Left ventricle myocardium inferior (tissue), 1 donor: Measurements from ENCODE around the gene CELSR3. TPM values are rescaled to one million over a fixed set of nuclear protein-coding genes. Genes with fewer than 3 reads are reported as not detected.

Source experiments
- DNase-seq: peaks from one replicate; pipeline ENCODE4 v3.0.0-alpha.2; 2020
- H3K27ac ChIP-seq: fragments of 200-600 bp; replicated peaks from 2 replicates; pipeline ENCODE4 v1.8.0; 2021
- H3K27me3 ChIP-seq: fragments of 200-600 bp; 2 replicates; pipeline ENCODE4 v1.8.0; 2021; ENCODE audit warnings: low read depth
- H3K36me3 ChIP-seq: fragments of 200-600 bp; 2 replicates; pipeline ENCODE4 v1.8.0; 2021
- H3K4me1 ChIP-seq: fragments of 200-600 bp; 2 replicates; pipeline ENCODE4 v1.8.0; 2021
- H3K4me3 ChIP-seq: fragments of 200-600 bp; 2 replicates; pipeline ENCODE4 v1.8.0; 2021; ENCODE audit warnings: mild to moderate bottlenecking, moderate library complexity
- H3K9me3 ChIP-seq: fragments of 200-600 bp; replicated peaks from 2 replicates; pipeline ENCODE4 v1.8.0; 2021
- CTCF ChIP-seq: fragments of 200-600 bp; IDR thresholded peaks from 2 replicates; pipeline ENCODE4 v1.8.0; 2021; ENCODE audit warnings: antibody characterized with exemption, mild to moderate bottlenecking, borderline replicate concordance
- intact Hi-C: fragments of 100-400 bp; cut with micrococcal nuclease; formaldehyde crosslinking; loops from one replicate; pipeline ENCODE4 v1.11.0; 2022
- total RNA-seq: library from RNA; stranded (reverse); fragmentation: NEBNext Ultra II Directional; extraction: Animal tissue kit (Norgen Biotek cat#: 25700); gene quantifications from one replicate; pipeline ENCODE4 v1.2.1, GENCODE V29; 2021
- donor health status: DM: no; HTN: yes; CAD: no; lungs with severe emphysema.

Gene CELSR3
- total RNA-seq, 1 donor from 2014 or later: 0.14 TPM

- intact Hi-C loops: no loop called here
- peaks cover 10% of the 10 kb centered on the region for H3K27me3 ChIP-seq
- no peaks in the 10 kb centered on the region for H3K9me3 ChIP-seq
- H3K4me3 ChIP-seq: no peak overlapping the region
- TF ChIP-seq CTCF: no peak
- peaks cover 34% of the 10 kb centered on the region for H3K36me3 ChIP-seq
- no peak for DNase-seq
- H3K4me1 ChIP-seq: peaks cover 76% of the 10 kb centered on the region
- peak overlapping the region; percentile 95 for H3K27ac ChIP-seq
Measured at GRCh38 chr3:48596676-48597407, 65.8 kb downstream of the CELSR3 start.

- Histone ChIP-seq H3K36me3 (peaks cover 32% of the 10 kb centered on the region), H3K4me1 (peaks cover 70% of the 10 kb centered on the region), H3K4me3 (no peak overlapping the region), H3K27ac (peak overlapping the region; percentile 95), H3K27me3 (peaks cover 10% of the 10 kb centered on the region), H3K9me3 (no peaks in the 10 kb centered on the region)
- DNase-seq: no peak
- no peak for TF ChIP-seq CTCF
- intact Hi-C loops: no loop called here
Measured at GRCh38 chr3:48596157-48596556, 66.5 kb downstream of the CELSR3 start.

DNA sequence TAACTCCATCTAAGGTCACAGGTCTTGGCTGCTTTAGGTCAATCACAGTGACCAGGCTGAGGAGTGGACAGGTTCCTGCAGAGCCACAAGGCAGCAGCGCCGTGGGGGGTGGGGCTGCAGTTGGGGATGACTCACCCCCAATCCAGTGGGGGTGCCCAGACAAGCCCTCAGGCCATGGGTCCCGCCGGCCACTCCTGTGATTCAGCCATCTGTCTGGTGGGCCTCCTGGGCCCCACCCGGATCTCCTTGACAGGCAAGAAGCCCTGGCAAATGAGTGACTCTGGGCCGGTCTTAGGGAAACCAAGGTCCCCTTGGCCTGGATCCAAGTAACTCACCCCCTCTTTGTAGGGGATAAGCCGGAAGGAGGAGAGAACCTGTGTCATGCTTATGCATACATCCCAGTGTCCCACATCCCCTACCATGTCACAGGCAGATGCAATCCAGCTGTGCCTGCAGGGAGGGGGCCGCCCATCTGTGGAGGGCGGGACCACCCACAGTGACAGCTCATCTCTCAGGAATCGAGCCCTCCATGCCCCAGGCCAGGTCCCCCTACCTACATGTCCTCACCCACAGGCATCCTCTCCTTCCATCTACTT is 67.1 kb downstream of the CELSR3 start:
- no peak for DNase-seq
- H3K9me3 ChIP-seq: no peaks in the 10 kb centered on the region
- peaks cover 10% of the 10 kb centered on the region for H3K27me3 ChIP-seq
- peaks cover 27% of the 10 kb centered on the region for H3K36me3 ChIP-seq
- peak overlapping the region; percentile 55 for H3K4me3 ChIP-seq
- intact Hi-C loops: no loop called here
- TF ChIP-seq CTCF: no peak
- H3K4me1 ChIP-seq: peaks cover 64% of the 10 kb centered on the region
- H3K27ac ChIP-seq: peak overlapping the region; percentile 95

GRCh38 chr3:48595075-48595525 is 67.6 kb downstream of the CELSR3 start, which contains the start of gene COL7A1:
TSS of gene COL7A1 (minus strand) at chr3:48595329. CDS start at chr3:48595159, 170 bp downstream.
- peaks cover 59% of the 10 kb centered on the region for H3K4me1 ChIP-seq
- H3K27ac ChIP-seq: peak within 1 kb of the TSS; percentile 95
- peak within 1 kb of the TSS; percentile 55 for H3K4me3 ChIP-seq
- DNase-seq: no peak
- intact Hi-C loops: no loop called here
- H3K9me3 ChIP-seq: no peaks in the 10 kb centered on the region
- no peak for TF ChIP-seq CTCF
- H3K27me3 ChIP-seq: peaks cover 10% of the 10 kb centered on the region
- peaks cover 21% of the 10 kb centered on the region for H3K36me3 ChIP-seq

GRCh38 chr3:48594417-48595049 is 68.2 kb downstream of the CELSR3 start:
- peak overlapping the region; percentile 55 for H3K4me3 ChIP-seq
- H3K36me3 ChIP-seq: peaks cover 16% of the 10 kb centered on the region
- H3K4me1 ChIP-seq: peaks cover 53% of the 10 kb centered on the region
- H3K27ac ChIP-seq: no peak overlapping the region
- TF ChIP-seq CTCF: no peak
- no peaks in the 10 kb centered on the region for H3K9me3 ChIP-seq
- peaks cover 10% of the 10 kb centered on the region for H3K27me3 ChIP-seq
- intact Hi-C loops: no loop called here
- DNase-seq: no peak
